CD4-positive, alpha-beta T cell treated with Interleukin-10 for 1 hour (primary cell): ENCODE measurements around the gene CAMKK1.

Experiments
- DNase-seq: peaks from one replicate; pipeline ENCODE4 v3.0.0-alpha.2; 2020

CAMKK1 gene

GRCh38 chr17:3917391-3917931 lies 24.6 kb upstream of the CAMKK1 start:
- DNase-seq = no peak

DNA sequence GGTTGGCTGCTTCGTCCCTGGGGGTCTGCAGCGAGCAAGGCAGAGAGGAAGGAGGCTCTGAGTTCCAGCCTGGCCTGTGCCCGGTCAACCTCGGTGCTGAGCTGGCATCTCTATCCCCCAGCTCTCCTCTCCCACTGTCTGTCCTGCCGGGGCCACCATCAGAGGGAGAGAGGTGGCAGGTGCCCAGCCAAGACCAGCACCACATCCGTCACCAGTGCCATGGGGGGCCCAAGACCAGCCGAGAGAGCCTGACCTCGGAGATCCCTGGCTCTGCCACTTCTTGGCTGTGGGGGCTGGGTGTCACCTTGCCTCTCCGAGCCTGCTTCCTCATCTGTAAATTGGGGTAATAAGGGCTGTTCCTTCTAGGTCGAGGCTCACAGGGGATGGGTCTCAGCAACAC lies 24.0 kb upstream of the CAMKK1 start:
- DNase-seq = no peak

DNA sequence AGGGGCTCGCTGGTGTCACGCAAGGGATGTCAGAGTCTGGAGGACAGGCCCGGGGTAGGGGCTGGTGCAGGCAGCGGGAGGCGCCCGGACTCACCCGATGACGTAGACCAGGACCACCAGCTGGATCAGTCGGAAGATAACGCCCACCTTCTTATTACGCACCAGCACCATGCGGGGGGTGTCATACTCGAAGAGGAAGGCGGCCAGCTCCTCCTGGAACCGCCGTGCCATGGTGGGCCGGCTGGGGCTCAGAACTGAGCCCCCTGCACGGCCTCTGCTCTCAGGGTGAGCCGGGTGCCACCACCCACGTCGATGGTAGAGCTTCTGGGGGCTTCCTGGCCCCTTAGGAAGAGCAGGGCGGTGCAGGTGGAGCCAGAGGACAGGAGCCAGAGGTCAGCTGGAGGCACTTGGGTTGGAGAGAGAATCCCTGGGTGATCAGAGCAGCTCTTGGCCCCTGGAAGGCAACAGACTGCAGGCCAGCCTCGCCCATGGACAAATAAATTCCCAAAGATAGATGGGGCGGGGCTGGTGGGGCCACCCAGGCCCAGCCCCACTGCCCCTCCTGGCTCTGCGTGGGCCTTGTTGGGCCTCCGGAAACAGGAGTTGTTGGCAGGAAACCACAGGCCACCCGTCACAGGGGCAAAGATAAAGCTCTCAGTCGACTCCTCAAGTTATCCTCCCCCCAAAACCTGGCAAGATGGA lies 23.3 kb upstream of the CAMKK1 start, which contains the start of gene P2RX1:
Gene P2RX1, minus strand, starts transcription at position 471 of the 702 bp plus-strand sequence. Its CDS starts 240 bp downstream, at position 231.
- peak; percentile 48 for DNase-seq

- no peak for DNase-seq
Observed at GRCh38 chr17:3915581-3915994, 22.7 kb upstream of the CAMKK1 start.

DNA sequence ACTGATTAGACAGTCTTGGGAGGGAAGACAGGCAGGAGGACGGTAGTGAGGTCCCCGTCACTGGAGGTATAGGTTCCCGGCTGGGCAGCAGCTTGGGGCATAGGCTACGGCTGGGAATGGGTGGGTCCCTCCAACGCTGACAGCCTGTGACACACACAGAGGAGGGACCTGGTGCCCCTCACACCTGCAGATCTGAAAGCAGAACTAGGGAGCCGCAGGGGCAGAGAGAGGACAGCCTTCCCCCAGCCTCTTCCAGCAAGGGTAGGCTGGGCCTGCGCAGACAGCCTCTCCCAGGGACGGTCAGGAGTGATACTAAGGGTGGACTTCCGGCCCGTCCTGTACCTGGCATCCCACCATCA lies 21.4 kb upstream of the CAMKK1 start:
- DNase-seq = peak; percentile 12

DNA sequence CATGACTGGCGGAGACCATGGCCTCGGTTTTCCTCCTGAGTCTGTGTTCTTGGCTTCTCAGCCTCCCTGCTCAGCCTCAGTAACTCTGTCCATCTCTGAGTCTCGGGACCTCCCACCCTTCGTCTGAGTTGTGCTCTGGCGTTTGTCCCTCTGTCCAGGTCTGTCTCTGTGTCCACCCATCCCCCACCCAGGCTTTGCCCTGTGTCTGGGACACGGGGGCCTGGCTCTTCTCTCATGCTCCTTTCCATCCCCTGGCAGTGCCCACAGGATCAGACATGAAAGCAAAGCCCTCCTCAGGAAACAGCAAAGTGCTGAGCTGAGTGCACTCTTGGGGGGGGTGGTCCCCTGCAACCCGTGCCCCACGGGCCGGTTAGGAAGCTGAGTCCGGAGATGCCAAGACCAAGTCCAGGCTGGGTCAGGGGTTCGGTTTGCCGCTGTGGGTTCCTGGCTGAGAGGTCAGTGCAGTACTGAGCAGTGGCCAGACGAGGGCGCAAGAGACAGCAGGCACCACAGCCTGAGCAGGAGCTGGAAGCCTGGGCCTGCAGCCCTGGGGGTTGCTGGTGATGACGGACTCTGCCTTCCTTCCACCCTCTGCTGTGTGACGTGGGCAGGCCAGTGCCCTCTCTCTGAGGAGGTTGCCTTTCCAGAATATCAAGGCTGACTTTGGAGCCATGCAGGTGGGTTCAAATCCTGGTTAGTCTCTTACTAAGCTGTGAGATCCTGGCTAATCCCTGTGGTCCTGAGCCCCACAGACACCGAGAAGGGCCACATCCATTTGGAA lies 20.9 kb upstream of the CAMKK1 start:
- peak; percentile 81 for DNase-seq

- DNase-seq = no peak
Observed at GRCh38 chr17:3912827-3913226, 20.0 kb upstream of the CAMKK1 start.

GRCh38 chr17:3911271-3912053 lies 18.6 kb upstream of the CAMKK1 start:
- peak; percentile 77 for DNase-seq

DNA sequence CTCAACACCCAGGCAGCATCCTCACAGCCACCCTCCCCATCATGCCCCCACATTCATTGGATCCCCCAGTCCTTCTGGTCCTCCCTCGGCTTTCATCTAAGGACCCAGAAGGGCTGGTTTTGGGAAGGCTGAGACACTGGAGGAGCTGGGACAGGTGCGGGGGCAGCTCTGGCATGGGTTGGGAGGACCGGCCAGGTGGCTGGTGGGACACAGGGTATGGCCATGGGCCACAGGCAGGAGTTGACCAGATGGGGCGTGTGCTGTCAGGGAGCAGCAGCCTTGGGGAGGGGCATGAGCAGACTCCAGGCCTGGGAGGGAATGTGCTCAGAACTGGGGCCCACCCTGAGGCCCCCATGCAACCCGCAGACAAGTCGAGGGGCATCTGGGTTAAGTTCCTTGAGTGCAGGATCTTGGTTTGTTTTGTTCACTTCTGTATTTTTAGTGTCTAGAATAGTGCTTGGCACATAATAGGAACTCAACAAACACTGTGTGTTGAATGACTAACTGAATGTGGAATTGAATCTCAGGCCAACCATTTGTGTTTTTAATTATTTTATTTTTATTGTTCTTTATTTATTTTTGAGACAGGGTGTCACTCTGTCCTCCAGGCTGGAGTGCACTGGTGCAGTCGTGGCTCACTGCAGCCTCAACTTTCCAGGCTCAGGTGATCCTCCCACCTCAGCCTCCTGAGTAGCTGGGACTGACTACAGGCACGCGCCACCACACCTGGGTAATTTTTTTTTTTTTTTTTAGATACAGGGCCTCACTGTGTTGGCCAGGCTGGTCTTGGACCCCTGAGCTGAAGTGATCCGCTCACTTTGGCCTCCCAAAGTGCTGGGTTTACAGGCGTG lies 17.8 kb upstream of the CAMKK1 start:
- DNase-seq = no peak

DNA sequence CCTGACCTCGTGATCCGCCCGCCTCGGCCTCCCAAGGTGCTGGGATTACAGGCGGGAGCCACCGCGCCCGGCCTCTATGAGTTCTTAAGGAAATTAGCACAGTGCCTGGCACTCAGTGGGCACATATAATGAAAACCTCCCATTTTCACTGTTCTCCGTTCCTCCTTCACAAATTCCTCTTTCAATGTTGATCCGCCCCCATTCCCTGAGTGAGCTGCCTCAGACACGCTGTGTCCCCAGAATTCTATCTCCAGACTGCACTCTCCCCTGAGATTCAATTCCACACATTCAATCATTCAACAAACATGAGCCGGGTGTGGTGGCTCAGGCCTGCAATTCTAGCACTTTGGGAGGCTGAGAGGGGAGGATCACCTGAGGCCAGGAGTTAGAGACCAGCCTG lies 16.4 kb upstream of the CAMKK1 start:
- DNase-seq = no peak

DNA sequence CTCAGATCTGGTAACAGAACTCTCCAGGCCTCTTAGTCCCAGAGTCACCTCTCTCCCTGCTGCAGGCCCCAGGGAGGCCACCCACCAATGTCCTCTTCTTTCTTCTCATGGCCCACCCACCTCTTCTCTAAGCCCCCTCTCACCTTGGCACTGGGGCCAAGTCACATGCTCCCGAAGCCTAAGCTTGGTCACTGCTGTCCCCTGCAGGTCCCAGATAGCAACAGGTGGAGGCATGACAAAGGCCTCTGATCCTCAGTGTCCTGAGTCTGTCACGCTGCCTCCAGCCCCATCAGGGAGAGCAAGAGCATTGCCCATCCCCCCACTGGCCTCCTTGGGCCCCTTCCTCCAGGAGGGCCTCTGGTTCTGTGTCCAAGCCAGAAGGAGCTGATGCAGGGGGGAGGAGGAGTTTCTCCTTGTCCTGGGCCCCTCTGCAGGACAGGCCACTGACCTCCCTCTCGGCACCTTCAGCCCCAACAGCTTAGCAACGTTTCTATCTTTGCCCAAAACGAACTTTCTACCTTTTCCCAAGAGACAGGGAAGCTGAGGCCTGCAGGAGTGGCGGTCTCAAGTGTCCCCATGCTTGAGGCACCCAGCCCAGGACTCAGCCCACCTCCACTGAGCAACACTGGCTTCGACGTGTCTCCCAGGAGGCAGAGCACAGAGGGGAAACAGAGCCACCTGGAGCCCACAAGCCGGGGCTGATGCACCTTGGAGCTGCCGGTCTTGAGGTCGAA lies 14.8 kb upstream of the CAMKK1 start:
- DNase-seq = no peak

- no peak for DNase-seq
Observed at GRCh38 chr17:3906881-3907280, 14.0 kb upstream of the CAMKK1 start.

DNA sequence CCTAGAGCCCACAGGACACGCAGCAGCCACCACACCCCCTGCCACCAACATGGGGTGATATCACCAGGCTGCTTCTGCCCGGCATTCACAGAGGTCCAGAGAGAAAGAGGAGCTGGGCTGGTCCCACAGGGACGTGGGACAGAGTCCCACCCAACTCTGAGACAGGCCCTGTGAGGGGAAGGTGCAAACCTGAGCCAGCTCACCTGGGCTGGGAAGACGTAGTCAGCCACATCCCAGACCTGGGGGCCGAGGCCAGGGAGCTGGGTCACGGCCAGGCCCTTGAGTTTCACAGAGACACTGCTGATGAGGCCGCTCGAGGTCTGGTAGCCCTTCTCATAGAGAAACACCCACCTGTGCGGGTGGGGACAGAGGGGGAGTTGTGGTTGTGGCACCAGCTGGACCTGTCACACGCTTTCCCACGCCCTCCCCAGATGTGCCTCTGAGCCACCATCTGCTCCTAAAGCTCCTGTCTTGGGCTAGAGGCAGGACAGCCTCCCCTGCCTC lies 12.2 kb upstream of the CAMKK1 start:
- DNase-seq = no peak

DNA sequence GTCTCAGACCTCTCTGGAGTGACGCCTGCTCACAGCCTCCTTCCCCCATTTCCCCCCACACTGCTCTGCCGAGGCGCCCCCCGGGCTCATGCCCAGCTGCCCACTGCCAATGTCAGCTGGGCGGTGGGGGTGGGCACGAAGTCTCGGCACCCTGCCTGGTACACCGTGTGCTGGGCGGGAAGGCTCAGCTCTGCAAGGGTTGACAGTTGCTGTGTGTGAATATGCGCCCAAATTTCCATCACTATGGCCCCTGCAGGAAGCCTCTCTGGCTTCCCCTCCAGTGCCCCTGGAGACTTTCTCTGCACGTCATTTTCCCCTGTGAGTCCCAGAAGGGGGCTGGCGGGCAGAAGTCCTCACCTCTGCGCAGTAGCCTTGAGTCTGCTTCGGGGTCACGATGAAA lies 11.6 kb upstream of the CAMKK1 start:
- DNase-seq = no peak

GRCh38 chr17:3903881-3904290 lies 11.0 kb upstream of the CAMKK1 start:
- DNase-seq = no peak

DNA sequence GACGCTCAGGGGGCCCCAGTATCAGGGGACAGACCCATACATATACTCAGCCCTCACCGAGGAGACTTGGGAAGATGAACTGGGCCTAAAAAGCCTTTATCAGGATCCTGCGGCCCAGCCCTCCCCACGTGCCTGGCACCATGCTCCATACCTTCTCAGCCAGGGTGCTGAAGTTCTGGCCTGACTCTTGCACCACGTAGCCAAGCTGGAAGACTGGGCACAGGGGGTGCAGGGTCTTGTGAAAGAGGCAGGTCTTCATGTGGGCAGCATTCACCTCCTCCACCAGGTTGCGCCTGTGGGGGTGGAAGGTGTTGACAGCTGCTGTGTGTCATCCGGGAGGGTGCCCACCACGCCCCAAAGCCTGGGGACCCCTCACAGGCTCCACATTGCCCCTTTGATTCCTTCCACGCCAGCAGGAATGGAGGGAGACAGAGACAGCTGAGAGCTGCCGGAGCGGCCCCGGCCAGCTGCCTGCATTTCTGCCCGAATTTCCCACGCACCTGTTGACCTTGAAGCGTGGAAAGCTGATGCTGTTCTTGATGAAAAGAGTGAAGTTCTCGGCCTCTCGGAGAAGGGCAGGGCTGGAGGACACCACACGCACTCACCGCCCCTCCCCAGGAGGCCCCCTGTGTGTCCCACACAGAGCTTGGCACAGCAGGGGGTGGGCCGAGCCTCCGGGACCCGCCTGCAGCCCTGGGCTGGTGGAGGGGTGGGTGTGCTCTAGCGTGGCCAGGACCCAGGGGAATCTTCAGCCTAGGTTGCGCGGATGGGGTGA lies 10.4 kb upstream of the CAMKK1 start:
- DNase-seq = no peak

DNA sequence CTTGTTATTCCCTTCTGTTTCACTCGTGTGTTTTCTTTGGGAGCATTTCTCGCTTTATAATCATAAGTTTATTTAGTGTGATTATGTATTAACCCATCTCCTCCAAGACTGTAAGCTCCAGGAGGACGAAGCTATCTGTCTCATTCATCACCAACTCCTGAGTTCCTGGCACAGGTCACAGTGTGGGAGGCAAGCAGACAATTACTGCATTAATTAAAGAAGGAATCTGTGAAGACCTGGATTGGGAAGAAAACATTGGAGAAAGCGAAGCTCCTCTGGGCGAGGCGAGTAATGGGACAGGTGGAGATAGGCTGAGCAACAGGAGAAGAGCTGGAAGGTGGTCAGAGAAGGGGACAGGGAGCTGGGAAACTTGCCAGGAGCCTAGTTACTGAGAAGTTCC lies 7.8 kb upstream of the CAMKK1 start:
- no peak for DNase-seq

DNA sequence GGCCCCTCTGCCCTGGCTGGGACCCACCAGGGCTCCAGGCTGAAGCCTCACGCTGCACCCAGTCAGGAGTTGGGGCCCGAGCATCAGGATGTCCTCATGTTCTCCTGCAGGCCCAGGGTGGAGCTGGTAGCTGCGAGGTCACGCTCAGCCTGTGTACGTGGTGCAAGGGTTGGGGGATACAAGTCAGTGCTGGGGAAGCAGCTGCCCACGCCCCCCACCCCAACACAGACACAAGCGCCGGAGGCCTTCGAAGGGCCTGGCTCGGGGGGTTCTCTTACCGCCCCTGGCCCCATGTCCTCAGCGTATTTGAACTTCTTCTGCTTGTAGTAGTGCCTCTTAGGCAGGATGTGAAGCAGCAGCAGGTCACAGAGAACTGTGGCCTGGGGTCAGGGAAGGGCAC lies 4.9 kb upstream of the CAMKK1 start:
- DNase-seq = no peak

- DNase-seq = no peak
Observed at GRCh38 chr17:3896968-3897235, 4.0 kb upstream of the CAMKK1 start.

GRCh38 chr17:3896108-3896967 lies 3.5 kb upstream of the CAMKK1 start:
- no peak for DNase-seq
